Activated naive CD8-positive, alpha-beta T cell treated with anti-CD3 and anti-CD28 coated beads, Interleukin-2, amount 50 U/mL, for 16 hours (primary cell): ENCODE measurements around the gene MAGI2.
"Not testable (repeated sequence)": the region's sequence is repeated elsewhere in the genome, so short reads cannot be mapped to it uniquely, and the experiment has no call there.

Source experiments
- DNase-seq: peaks from one replicate; pipeline ENCODE4 v3.0.0-alpha.2; 2020; ENCODE audit warnings: low read depth, low spot score

Gene MAGI2

GRCh38 chr7:79159040-79159664 lies 294.3 kb downstream of the MAGI2 start:
- no peak for DNase-seq

DNA sequence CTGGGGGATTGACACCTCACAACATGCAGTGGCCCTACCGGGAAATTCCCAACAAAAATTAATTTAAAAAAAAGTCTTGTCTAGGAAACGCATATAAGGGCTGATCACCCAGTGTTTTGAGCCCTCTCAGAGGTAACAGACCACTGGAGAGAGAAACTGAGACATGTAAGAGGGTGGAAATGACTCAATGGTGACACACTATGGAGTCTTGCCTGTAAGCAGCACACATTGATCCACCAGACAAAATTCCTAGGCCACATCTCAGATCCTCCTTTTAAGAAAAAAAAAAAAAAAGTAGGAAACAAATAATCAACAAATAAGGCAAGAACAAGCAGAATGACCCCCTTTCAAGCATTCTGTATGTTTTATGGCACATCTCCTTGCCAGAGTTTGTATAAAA lies 296.2 kb downstream of the MAGI2 start:
- DNase-seq, result no peak

DNA sequence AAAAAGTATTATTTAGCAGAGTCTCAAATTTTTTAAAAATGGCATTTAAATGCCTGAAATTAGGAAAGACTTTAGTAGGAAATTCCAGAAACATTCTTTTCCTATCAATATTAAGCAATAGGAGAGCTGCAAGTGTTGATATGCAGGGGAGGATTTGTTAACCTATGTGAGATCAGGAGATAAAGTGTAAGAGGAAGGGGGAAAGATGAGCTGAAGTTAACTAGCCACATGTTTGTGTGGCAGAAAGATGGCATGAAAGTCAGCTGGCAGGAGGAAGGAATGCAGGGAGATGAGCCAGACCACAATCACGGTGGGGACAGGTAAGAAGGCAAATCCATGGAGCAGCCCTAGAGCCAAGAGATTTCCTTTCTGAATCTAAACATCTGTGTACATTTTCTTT lies 303.6 kb downstream of the MAGI2 start:
- DNase-seq, result no peak

GRCh38 chr7:79142706-79143105 lies 310.8 kb downstream of the MAGI2 start:
- DNase-seq, result no peak

- no peak for DNase-seq
Measured at GRCh38 chr7:79141252-79141651, 312.2 kb downstream of the MAGI2 start.

DNA sequence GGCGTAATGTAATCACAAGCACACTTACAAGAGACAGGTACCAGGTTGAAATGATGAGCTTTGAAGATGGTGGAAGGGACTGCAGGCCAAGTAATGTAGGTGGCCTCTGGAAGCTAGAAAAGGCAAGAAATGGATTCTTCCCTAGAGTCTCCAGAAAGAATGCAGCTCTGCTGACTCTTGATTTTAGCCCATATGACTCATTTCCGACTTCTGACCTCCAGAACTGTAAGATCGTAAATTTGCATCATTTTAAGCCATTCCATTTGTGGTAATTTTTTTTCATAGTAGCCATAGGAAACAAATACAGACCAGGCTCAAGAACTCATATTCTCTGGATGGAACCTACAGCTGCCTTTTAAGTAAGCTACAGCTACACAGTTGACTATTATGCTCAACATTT lies 315.5 kb downstream of the MAGI2 start:
- no peak for DNase-seq

- no peak for DNase-seq
Measured at GRCh38 chr7:79132844-79133451, 320.5 kb downstream of the MAGI2 start.

- no peak for DNase-seq
Measured at GRCh38 chr7:79130715-79131114, 322.8 kb downstream of the MAGI2 start.

GRCh38 chr7:79124331-79124730 lies 329.1 kb downstream of the MAGI2 start:
- DNase-seq, result no peak

GRCh38 chr7:79118143-79118542 lies 335.3 kb downstream of the MAGI2 start:
- no peak for DNase-seq

GRCh38 chr7:79096361-79096805 lies 357.1 kb downstream of the MAGI2 start:
- no peak for DNase-seq

GRCh38 chr7:79093421-79093820 lies 360.0 kb downstream of the MAGI2 start:
- DNase-seq, result no peak

GRCh38 chr7:79091661-79092060 lies 361.8 kb downstream of the MAGI2 start:
- DNase-seq, result no peak

- no peak for DNase-seq
Measured at GRCh38 chr7:79091011-79091410, 362.5 kb downstream of the MAGI2 start.

DNA sequence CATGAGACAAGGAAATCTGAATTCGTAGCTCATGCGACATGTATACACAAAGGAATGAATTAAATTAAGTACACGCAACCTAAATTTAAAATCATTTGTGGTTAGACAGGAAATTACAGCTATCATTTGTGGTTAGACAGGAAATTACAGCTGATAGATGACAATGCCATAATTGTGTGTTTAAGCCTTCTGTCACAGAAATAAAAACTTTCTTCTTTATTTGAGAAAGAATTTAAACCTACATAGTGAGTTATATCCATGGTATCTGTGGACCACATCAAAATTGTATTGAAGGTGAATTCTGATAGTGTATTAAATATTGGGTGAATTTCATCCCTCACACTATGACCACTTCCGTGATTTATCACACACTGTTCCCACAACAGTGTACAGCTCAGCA lies 362.9 kb downstream of the MAGI2 start:
- no peak for DNase-seq

DNA sequence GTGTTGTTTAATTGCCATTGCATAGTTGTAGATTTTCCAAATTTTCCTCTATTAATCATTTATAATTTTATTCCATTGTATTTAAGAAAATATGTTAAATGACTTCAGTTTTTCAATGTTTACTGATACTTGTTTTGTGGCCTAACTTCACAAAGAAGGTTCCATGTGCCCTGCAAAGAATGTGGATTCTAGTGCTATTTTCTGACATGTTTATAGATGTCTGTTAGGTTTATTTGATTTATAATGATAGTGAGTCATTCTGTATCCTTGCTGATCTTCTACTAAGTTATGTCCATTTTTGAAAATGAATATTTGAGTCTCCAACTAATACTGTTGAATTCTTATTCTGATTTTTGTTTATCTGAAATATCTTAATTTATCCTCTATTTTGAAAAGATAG lies 369.0 kb downstream of the MAGI2 start:
- DNase-seq, result no peak

DNA sequence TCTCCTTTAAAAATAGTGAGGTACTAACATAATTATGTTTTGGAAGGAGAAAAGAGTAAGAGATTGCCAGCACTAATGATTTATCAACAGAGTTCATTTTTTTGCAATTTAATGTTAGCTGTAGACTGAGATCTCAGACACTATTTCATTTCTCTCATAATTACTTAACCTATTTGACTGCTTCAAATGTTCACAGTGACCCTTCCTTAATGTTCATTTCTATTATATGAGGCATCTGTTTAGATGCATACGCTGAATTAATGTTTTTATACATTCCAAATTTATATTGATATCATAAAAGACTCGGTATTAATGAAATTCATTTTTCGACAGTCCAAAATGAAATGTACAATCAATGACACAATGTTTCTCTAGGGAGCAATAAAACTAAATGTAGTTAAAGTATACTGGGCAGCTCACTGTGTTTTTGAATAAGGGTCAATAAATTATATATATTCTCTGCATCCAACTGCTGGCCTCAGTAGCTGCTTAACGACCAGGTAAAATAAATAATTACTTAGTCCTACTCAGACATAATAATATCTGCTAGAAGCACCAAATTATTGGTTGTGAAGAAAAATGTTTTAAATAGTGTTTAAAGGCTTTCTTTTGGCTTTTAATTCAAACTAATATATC lies 373.4 kb downstream of the MAGI2 start:
- no peak for DNase-seq

DNA sequence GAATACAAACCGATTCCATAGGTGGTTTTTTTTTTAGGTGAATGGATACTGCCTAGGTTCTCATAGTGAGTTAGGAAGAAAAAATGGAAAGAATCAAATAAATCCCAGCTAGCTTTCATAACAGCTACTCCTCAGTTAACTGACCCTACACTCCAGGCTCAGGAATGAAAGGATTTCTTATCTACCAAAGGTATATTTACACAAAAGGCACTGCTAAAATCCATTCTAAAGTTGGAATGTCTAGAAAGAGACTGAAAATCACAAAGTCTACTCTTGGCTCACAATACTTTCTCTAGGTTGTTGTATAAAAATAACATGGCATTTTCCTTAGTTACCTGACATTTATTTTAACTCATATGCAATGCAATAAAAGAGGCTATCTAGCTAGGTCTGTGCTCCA lies 375.2 kb downstream of the MAGI2 start:
- DNase-seq, result no peak

DNA sequence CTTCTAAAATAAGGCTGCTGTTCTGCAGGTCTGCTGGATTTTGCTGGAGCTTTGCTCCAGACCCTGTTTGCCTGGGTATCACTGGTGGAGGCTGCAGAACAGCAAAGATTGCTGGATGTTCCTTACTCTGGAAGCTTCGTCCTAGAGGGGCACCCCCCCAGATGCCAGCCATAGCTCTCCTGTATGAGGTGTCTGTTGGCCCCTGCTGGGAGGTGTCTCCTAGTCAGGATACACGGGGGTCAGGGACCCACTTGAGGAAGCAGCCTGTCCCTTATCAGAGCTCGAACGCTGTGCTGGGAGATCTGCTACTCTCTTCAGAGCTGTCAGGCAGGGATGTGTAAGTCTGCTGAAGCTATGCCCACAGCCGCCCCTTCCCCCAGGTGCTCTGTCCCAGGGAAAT lies 382.3 kb downstream of the MAGI2 start:
- not testable (repeated sequence) for DNase-seq

GRCh38 chr7:79064187-79064823 lies 389.2 kb downstream of the MAGI2 start:
- DNase-seq, result no peak

DNA sequence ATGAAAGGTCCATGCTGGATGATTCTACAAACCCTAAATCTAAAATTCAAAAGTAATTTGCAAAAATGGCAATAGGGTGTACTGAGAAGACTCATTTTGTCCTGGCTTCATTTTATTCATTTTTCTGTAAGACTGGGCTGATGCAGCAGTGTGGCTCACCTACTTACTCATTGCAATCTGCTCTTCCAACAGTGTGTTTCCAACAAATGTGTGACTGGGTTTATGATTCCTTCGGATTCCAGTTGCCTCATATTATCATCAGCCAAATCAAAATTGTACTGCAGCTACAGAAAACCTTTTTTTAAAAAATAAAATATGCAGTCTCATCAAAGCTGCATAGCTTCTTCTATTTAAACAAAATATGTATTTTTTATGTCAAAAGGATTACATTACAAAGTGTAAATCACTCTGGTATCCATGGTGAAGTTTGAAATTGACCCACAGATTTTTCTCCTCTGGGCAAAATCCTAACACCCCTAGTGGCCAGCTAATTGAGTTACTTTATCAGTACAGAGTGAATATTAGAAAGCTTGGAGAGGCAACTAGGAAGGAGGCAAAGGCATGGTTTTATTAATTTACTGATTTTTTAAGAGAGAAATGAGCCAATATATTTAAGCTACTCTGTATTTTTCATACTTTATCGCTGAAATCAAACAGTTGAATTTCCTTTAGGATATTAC lies 390.3 kb downstream of the MAGI2 start:
- DNase-seq, result no peak

GRCh38 chr7:79060498-79060897 lies 393.0 kb downstream of the MAGI2 start:
- DNase-seq, result no peak
